ENCODE measurements around the gene NFIC. TPM values are rescaled to one million over a fixed set of nuclear protein-coding genes. Genes with fewer than 3 reads are reported as not detected.

The NFIC gene
- polyA plus RNA-seq, 3 donors from 2014 or later = 2.8 to 13.3 TPM; not detected in 1

- Mint-ChIP-seq H3K9me3 (no peaks in the 10 kb centered on the region), H3K27ac (peak overlapping the region in 5 of 6 donors; percentile 34 to 76 (median 53)), H3K36me3 (no peaks in the 10 kb centered on the region), H3K4me3 (peak overlapping the region; percentile 80 to 86 (median 81)), H3K4me1 (peaks cover 32 to 34% of the 10 kb centered on the region in 2 donors), H3K27me3 (ENCODE audit: low read depth in 3 of 3) (peaks cover 2 to 11% (median 6%) of the 10 kb centered on the region in 3 donors)
- peak; percentile 64 to 72 (median 67) for DNase-seq
These were observed 7.1 kb upstream of the NFIC start for GRCh38 chr19:3359015-3359918.

- Mint-ChIP-seq H3K4me1 (peaks cover 32 to 34% of the 10 kb centered on the region in 2 donors), H3K27me3 (ENCODE audit: low read depth in 3 of 3) (peaks cover 2 to 11% (median 6%) of the 10 kb centered on the region in 3 donors), H3K4me3 (no peak overlapping the region), H3K27ac (peak overlapping the region in 1 of 6 donors; percentile 74), H3K36me3 (no peaks in the 10 kb centered on the region), H3K9me3 (no peaks in the 10 kb centered on the region)
- peak; percentile 14 to 32 (median 20) for DNase-seq
These were observed 6.4 kb upstream of the NFIC start for GRCh38 chr19:3359919-3360420.

- Mint-ChIP-seq H3K4me3 (peak overlapping the region; percentile 84 to 90 (median 88)), H3K4me1 (peaks cover 32 to 42% of the 10 kb centered on the region in 2 donors), H3K9me3 (no peaks in the 10 kb centered on the region), H3K36me3 (no peaks in the 10 kb centered on the region), H3K27ac (peak overlapping the region in 5 of 6 donors; percentile 59 to 89 (median 74)), H3K27me3 (ENCODE audit: low read depth in 3 of 3) (peaks cover 6 to 11% (median 6%) of the 10 kb centered on the region in 3 donors)
- peak; percentile 39 to 57 (median 52) for DNase-seq
These were observed 5.7 kb upstream of the NFIC start for GRCh38 chr19:3360421-3361383.

GRCh38 chr19:3361384-3362216 lies 4.8 kb upstream of the NFIC start:
- peaks cover 32 to 44% of the 10 kb centered on the region in 2 donors for H3K4me1 Mint-ChIP-seq
- H3K36me3 Mint-ChIP-seq = no peaks in the 10 kb centered on the region
- H3K27ac Mint-ChIP-seq = peak overlapping the region; percentile 23 to 90 (median 60)
- H3K9me3 Mint-ChIP-seq = no peaks in the 10 kb centered on the region
- DNase-seq = no peak
- H3K4me3 Mint-ChIP-seq = peak overlapping the region; percentile 70 to 90 (median 87)
- H3K27me3 Mint-ChIP-seq (ENCODE audit: low read depth in 3 of 3) = peaks cover 6 to 11% (median 6%) of the 10 kb centered on the region in 3 donors

- H3K9me3 Mint-ChIP-seq = no peaks in the 10 kb centered on the region
- H3K27ac Mint-ChIP-seq = peak overlapping the region in 5 of 6 donors; percentile 23 to 90 (median 57)
- peak overlapping the region; percentile 38 to 90 (median 76) for H3K4me3 Mint-ChIP-seq
- peaks cover 6 to 10% (median 6%) of the 10 kb centered on the region in 3 donors for H3K27me3 Mint-ChIP-seq (ENCODE audit: low read depth in 3 of 3)
- no peaks in the 10 kb centered on the region for H3K36me3 Mint-ChIP-seq
- DNase-seq = no peak
- peaks cover 25 to 40% of the 10 kb centered on the region in 2 donors for H3K4me1 Mint-ChIP-seq
These were observed 4.0 kb upstream of the NFIC start for GRCh38 chr19:3362217-3362906.

- Mint-ChIP-seq H3K4me1 (peaks cover 21 to 38% of the 10 kb centered on the region in 2 donors), H3K27me3 (ENCODE audit: low read depth in 3 of 3) (peaks cover 4 to 7% (median 4%) of the 10 kb centered on the region in 3 donors), H3K9me3 (no peaks in the 10 kb centered on the region), H3K4me3 (peak overlapping the region in 1 of 5 donors; percentile 3), H3K36me3 (peaks cover 0 to 2% (median 0%) of the 10 kb centered on the region in 3 donors), H3K27ac (no peak overlapping the region)
- DNase-seq = no peak
These were observed 2.4 kb upstream of the NFIC start for GRCh38 chr19:3363841-3364500.

- no peak overlapping the region for H3K27ac Mint-ChIP-seq
- H3K9me3 Mint-ChIP-seq = no peaks in the 10 kb centered on the region
- H3K36me3 Mint-ChIP-seq = peaks cover 0 to 5% (median 0%) of the 10 kb centered on the region in 3 donors
- H3K27me3 Mint-ChIP-seq (ENCODE audit: low read depth in 3 of 3) = peaks cover 4 to 6% (median 6%) of the 10 kb centered on the region in 3 donors
- no peak overlapping the region for H3K4me3 Mint-ChIP-seq
- DNase-seq = no peak
- peaks cover 25 to 40% of the 10 kb centered on the region in 2 donors for H3K4me1 Mint-ChIP-seq
These were observed 1.9 kb upstream of the NFIC start for GRCh38 chr19:3364501-3364858.

- H3K27ac Mint-ChIP-seq = no peak overlapping the region
These were observed 1.1 kb upstream of the NFIC start for GRCh38 chr19:3365093-3365835.

GRCh38 chr19:3366753-3367627 lies 607 bp downstream of the NFIC start:
- Mint-ChIP-seq H3K36me3 (peaks cover 0 to 5% (median 0%) of the 10 kb centered on the region in 3 donors), H3K4me3 (peak overlapping the region in 3 of 5 donors; percentile 42 to 72 (median 63)), H3K27ac (no peak overlapping the region), H3K4me1 (peaks cover 19 to 31% of the 10 kb centered on the region in 2 donors), H3K9me3 (no peaks in the 10 kb centered on the region), H3K27me3 (ENCODE audit: low read depth in 3 of 3) (peaks cover 2 to 9% (median 4%) of the 10 kb centered on the region in 3 donors)
- no peak for DNase-seq

More at GRCh38 chr19:3365093-3365835, 1.1 kb upstream of the NFIC start:
- H3K4me1 Mint-ChIP-seq = peaks cover 25 to 42% of the 10 kb centered on the region in 2 donors
- peaks cover 0 to 5% (median 0%) of the 10 kb centered on the region in 3 donors for H3K36me3 Mint-ChIP-seq
- no peaks in the 10 kb centered on the region for H3K9me3 Mint-ChIP-seq
- H3K27me3 Mint-ChIP-seq (ENCODE audit: low read depth in 3 of 3) = peaks cover 4 to 6% (median 6%) of the 10 kb centered on the region in 3 donors
- no peak for DNase-seq
- peak overlapping the region; percentile 50 to 75 (median 68) for H3K4me3 Mint-ChIP-seq

- H3K36me3 Mint-ChIP-seq = peaks cover 0 to 5% (median 0%) of the 10 kb centered on the region in 3 donors
- no peaks in the 10 kb centered on the region for H3K9me3 Mint-ChIP-seq
- H3K27ac Mint-ChIP-seq = no peak overlapping the region
- peaks cover 4 to 7% (median 4%) of the 10 kb centered on the region in 3 donors for H3K27me3 Mint-ChIP-seq (ENCODE audit: low read depth in 3 of 3)
- peak overlapping the region; percentile 40 to 72 (median 63) for H3K4me3 Mint-ChIP-seq
- DNase-seq = no peak
- peaks cover 10 to 25% of the 10 kb centered on the region in 2 donors for H3K4me1 Mint-ChIP-seq
These were observed 1.5 kb downstream of the NFIC start for GRCh38 chr19:3367628-3368440.

Measured in immature natural killer cell (primary cell).